NCI-H1105 treated with DMSO at 0.1 percent for 48 hours (cell line): ENCODE data around the gene SETD2.
A peak's percentile ranks its signal among the peaks of the same experiment; 100 is the strongest.
"Not testable (repeated sequence)": the region's sequence is repeated elsewhere in the genome, so short reads cannot be mapped to it uniquely, and the experiment has no call there.

Experiments
- DNase-seq: peaks from one replicate; lab custom pipeline; 2025; lab: John Stamatoyannopoulos, UW

SETD2 gene, protein sequence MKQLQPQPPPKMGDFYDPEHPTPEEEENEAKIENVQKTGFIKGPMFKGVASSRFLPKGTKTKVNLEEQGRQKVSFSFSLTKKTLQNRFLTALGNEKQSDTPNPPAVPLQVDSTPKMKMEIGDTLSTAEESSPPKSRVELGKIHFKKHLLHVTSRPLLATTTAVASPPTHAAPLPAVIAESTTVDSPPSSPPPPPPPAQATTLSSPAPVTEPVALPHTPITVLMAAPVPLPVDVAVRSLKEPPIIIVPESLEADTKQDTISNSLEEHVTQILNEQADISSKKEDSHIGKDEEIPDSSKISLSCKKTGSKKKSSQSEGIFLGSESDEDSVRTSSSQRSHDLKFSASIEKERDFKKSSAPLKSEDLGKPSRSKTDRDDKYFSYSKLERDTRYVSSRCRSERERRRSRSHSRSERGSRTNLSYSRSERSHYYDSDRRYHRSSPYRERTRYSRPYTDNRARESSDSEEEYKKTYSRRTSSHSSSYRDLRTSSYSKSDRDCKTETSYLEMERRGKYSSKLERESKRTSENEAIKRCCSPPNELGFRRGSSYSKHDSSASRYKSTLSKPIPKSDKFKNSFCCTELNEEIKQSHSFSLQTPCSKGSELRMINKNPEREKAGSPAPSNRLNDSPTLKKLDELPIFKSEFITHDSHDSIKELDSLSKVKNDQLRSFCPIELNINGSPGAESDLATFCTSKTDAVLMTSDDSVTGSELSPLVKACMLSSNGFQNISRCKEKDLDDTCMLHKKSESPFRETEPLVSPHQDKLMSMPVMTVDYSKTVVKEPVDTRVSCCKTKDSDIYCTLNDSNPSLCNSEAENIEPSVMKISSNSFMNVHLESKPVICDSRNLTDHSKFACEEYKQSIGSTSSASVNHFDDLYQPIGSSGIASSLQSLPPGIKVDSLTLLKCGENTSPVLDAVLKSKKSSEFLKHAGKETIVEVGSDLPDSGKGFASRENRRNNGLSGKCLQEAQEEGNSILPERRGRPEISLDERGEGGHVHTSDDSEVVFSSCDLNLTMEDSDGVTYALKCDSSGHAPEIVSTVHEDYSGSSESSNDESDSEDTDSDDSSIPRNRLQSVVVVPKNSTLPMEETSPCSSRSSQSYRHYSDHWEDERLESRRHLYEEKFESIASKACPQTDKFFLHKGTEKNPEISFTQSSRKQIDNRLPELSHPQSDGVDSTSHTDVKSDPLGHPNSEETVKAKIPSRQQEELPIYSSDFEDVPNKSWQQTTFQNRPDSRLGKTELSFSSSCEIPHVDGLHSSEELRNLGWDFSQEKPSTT (N-terminal part only)

DNA sequence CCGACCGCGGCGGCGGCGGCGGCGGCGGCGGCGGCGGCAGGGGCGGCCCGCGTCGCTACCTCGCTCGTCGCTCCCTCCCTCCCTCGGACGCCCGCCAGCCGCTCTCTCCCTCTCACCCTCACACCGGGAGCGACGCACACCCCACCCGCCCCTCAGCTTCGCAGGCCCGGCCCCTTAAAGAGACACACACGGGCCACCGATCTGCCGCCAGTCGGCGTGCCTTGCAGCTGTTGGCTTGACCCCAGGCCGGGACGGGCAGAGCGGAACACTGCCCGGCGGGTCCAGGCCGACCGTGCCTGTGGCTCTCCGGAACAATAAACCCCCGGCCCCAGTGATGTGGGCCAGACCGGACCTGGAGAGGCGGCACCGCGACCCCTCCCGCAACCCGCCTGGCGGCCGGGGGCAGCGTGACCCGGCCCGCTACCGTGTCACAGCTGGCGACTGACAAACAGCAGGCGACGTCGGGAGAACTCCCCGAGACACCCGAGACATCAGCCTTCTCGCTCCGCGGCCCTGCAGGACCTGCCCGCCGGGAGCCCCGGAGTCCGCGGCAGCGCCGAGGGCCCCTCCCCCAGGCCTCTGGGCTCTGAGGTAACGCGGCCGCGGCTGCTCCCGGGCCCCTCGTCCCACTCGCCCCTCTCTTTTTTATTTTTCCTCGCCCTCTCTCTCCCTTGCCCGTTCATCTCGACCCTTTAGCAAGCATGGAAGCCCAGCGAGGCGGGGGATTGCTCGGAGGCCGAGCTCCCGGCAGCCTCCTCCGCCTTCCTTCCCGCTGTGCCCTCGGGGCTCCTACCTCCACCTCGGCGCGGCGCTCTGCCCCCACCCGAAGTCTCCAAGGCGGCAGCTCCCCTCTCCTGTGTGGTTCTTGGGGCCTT is at the start of gene SETD2:
SETD2 (minus strand) TSS at position 107 of the 875 bp plus-strand sequence. CDS start 189 bp downstream, outside the sequence.
- DNase-seq, result peak; percentile 72

DNA sequence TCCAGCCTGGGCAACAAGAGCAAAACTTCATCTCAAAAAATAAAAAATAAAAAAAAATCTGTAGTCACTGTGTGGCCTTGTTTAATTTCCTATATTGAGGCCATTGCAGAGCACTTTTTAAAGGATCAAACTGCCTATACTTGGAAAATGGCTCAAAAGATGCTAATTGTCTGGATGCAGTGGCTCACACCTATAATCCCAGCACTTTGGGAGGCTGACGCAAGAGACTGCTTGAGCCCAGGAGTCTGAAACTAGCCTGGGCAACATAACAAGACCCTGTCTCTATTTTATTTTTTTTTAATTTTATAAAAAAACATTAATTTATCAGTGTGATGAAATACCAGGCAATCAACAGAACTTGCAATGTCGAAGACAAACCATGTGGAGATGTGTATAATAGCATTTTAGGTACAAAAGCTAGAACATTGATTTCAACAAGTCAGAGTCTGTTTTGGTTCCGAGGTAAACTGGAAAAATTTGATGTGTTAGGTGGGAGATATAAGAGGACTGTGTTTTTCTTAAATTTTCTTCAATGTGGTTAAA is 47.0 kb upstream of the SETD2 start:
- no peak for DNase-seq

DNA sequence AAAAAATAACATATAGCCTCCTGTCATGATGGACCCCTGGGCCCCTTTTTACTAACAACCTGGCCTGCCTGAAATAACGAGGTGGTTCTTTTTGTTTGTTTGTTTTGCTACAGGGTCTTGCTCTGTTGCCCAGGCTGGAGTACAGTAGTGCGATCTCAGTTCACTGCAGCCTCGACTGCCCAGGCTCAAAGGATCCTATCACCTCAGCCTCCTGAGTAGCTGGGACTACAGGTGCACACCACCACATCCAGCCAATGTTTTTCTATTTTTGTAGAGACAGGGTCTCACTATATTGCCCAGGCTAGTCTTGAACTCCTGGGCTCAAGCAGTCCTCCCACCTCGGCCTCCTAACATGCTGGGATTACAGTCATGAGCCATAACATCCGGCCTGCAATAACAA is 42.1 kb upstream of the SETD2 start:
- not testable (repeated sequence) for DNase-seq

DNA sequence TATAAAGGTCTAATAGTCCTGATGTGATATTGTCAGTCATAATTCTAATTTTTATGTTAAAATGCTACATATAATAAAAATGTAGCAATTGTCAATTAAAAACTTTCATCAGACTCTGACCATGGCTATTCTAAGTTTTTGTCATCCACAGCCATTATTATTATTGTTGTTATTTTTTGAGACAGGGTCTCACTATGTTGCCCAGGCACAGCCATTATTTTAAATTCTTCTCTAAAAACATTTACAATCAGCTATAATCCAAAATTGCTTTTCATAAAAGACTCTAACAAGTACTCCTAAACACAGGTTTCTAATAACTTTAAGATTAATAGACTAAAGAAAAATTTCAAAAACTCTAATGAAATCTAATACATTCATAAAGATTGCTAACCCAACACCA is 41.0 kb upstream of the SETD2 start:
- no peak for DNase-seq

DNA sequence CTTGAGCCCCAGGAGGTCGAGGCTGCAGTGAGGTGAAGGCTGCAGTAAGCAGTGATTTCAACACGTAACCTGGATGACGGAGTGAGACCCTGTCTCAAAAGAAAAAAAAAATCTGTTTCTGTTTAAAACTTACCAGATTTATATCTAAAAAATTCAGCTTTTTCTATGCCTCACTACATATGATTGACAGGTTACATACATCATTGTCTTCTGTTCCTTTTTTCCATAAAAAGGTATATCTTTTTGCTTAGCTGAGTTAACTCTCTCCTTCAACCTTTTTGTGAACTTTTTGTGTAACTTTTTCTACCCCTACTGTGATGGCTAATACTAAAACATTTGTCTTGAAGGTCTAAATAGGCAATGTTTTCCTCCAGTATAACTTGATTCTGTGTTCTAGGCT is 38.6 kb upstream of the SETD2 start:
- no peak for DNase-seq

DNA sequence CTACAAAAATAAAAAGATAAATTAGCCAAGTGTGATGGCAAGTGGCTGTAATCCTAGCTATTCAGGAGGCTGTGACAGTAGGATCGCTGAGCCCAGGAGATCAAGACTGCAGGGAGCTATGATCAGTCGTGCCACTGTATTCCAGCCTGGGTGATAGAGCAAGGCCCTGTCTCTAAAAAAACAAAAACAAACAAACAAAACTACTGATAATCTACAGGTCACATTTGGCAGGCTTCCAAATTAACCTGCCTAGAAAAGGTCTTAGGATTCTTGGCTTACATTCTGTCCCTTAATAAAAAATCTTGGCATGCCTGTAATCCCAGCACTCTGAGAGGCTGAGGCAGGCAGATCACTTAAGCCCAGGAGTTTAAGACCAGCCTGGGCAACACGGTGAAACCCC is 33.4 kb upstream of the SETD2 start:
- no peak for DNase-seq

DNA sequence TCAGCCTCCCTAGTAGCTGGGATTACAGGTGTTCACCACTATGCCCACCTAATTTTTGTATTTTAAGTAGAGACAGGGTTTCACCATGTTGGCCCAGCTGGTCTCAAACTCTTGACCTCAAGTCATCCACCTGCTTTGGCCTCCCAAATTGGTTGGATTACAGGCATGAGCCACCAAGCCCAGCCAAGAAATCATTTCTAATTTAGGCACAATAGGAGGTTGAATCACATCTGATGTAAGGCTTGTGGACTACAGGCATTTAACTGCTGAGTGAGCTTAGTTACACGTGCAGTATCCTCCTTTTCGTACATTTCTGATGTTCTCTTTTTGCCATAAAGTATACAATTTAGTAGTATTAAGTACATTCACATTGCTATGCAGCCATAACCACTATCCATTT is 31.1 kb upstream of the SETD2 start:
- DNase-seq, result no peak

DNA sequence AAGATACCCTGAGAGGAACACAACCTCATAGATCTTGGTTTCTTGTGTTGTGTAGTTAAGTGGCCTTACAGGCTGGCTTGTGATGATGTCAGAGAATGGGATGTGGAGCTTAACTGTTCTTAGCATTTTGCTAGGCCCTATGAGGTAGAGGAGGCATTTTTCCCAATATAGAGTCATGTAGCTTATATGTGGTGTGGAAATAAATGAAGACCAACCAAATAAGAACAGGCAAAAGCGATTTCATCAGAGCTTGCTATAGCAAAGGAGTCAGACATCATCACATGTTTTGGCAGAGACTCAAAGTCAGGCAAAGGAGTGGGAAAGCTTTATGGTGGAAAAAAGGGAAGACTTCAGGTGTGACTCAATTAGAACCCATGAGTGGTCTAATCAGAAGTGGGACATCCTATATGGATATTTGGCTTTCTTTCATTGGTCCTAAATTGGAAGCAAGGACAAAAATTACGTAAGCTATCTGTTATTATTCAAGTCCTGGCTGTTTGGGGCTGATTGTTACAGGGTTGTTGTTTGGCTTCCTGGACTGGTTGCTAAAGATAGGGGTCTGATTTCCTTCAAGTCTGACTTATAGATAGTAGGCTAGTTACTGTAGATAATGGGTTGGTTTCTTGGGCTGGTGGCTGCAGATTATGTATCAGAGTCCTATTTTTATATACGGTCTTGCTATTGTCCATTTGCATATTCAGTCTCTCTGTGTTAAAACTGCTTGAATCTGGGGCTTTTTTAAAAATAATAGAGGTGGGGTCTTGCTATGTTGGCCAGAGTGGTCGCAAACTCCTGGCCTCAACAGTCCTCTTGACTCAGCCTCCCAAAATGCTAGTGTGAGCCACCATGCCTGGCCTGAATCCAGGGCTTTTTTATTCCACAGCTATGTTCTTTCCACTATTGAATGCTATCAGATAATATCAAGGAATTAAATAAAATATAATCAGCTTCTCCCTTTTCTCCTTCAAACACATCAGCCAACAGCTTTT is 30.3 kb upstream of the SETD2 start:
- no peak for DNase-seq

DNA sequence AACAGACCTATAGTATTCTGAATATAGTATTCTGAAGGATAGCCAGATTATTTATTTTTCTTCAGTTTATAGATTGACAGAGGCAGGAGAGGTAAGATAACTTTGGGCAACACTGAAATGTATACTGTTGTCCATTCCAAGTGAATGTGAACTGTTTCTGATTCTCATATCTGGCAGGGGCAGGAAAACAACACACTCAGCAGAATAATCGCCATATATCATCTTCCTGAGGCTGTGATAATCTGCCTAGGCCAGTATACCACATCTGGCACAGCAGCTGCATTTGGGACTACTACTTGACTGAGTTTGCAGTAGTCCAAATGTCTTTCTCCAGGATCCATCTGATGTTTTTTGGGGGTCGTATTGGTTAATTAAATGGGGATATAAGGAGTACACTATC is 22.4 kb upstream of the SETD2 start:
- no peak for DNase-seq

DNA sequence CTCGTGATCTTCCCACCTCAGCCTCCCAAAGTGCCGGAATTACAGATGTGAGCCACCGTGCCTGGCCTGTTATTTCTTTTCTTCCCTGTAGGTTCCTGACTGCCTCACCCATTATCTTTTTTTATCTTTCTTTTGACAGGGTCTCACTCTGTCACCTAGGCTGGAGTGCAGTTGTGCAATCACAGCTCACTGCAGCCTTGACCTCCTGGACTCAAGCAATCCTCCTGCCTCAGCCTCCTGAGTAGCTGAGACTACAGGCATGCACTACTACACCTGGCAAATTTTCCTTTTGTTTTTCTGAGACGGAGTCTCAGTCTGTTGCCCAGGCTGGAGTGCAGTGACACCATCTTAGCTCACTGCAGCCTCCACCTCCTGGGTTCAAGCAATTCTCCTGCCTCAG is 17.8 kb upstream of the SETD2 start:
- DNase-seq, result not testable (repeated sequence)

DNA sequence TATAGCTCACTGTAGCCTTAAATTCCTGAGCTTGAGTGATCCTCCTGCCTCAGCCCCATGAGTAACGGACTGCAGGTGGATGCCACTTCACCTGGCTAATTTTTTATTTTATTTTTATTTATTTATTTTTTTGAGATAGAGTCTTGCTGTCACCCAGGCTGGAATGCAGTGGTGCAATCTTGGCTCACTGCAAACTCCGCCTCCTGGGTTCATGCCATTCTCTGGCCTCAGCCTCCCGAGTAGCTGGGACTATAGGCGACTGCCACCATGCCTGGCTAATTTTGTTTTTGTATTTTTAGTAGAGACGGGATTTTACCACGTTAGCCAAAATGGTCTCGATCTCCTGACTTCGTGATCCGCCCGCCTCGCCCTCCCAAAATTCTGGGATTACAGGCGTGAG is 16.1 kb upstream of the SETD2 start:
- not testable (repeated sequence) for DNase-seq

DNA sequence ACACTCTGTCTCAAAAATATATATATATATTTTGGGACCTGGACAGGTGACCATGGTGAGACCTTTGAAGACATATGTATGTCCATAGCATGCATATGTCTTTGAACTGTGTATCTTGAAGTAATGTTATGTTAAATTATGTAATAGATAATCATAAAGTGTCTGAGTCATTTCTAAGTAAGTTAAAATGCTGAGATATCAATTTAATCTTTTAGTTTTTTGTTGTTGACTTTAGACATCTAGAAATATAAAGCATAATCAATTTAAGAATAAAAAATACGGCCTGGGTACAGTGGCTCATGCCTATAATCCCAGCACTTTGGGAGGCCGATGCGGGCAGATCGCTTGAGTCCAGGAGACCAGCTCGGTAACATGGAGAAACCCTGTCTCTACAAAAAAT is 12.7 kb upstream of the SETD2 start:
- DNase-seq, result no peak

DNA sequence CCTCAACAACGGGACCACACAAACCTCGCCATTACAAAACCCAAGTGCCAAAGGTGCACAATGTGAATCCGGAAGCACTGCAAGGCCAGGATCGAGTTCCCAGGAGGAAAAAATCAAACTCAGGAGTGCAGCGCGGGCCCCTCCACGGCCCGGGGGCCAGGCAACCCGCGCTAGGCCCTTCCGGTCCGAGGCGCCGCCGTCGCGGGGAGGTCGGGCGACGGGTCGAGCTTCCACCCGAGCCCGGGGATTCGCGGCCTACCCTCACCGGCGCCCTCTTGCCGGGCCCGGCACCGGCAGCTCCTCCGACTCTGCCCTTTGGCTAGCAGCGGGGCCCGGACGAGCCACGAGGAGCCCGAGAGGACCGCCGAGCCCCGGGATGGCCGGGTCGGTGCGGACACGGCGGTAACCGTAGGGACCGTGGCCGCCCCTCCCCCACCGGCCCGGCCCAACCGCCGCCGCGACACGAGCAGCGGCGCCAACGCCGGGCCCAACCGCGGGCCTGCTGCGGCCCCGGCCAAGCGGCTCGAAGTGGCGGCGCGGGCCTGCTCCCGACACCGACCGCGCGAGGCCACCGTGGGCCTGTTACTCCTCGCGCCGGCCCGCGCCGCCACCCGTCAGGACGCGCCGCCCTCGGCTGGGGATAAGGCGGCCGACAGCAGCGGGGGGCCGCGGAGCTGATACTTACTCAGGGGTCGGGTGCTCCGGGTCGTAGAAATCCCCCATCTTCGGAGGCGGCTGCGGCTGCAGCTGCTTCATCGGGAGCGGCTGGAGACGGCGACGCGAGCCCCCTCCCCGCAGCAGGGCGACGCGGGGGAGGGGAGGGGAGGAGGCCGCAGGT is 525 bp downstream of the SETD2 start:
- DNase-seq, result no peak

DNA sequence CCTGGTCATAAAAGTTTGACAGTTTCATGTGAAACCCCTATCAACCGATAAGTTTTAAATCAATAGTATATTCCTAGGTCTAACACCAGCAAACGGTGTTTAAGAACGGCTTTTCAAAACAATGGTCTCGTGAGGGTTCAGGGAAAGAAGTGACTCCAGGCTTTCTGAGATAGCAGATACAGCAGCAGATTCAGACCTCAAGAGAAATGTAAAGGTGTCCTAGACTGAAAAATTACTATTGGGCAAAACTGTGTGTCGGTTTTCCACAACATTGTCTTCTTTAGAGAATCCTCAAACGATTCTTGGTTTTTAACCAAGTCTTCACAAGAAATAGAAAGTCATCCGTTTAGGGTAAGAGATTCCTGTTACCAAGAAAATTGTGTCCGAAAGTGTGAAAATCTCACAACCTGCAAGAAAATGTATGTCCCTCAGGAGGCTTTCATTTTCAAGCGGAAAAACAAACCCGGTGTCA is 1.2 kb downstream of the SETD2 start:
- no peak for DNase-seq

DNA sequence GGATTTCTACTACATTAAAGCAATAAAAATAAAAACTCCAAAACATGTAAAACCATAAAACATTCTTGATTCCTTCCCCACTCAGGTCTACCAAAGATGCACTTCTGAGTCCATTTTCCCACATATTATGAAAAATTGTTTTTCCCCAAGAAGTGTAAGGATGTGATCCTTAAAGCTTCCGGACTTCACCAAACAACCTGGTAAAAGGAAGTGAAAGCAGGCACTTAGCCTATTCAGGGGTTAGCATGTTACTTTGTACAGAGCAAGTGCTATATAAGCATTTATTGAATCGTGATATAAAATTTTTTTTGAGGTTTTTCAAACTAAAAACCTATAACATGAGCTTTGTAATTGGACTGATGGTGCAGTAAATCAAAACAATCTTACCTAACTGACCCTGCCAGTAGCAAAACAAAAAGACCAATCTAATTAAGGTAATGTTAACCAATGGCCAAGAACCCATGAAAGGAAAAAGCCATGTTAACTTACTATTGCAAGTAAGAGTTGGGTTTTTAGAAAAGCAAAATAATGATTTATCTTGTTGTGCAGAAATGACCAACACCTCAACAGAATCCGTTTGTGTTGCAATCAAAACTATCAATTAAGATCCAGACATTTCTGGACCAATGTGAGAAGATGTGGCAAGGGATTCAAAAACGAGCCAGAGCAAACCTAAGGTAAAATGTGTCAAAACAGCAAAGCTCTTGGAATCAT is 1.8 kb downstream of the SETD2 start:
- DNase-seq, result no peak

DNA sequence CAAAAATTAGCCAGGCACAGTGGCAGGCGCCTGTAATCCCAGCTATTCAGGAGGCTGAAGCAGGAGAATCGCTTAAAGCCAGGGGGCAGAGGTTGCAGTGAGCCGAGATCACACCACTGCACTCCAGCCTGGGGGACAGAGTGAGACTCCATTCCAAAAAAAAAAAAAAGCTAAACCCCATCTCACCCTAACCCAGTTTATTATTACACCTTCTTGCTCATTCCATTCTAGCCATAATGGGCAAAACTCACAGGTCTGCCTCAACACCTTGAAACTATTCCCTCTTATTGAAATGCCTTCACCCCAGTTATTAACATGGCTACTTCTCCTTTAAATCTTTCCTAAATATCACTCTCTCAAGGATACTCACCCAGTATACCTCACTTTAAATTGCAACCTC is 4.1 kb downstream of the SETD2 start:
- no peak for DNase-seq

DNA sequence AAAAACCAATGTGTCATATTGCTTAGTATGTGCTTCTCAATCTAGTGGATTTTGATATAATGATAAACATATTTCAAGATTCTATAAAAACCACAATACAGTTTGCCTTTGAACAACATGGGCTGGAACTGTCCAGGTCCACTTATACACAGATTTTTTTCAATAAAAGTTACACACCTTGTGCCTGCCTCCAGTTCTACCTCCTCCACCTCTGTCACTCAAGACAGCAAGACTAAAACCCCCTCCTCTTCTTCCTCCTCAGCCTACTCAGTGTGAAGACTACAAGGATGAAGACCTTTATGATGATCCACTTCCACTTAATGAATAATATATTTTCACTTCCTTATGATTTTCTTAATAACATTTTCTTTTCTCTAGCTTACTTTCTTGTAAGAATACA is 5.7 kb downstream of the SETD2 start:
- no peak for DNase-seq

DNA sequence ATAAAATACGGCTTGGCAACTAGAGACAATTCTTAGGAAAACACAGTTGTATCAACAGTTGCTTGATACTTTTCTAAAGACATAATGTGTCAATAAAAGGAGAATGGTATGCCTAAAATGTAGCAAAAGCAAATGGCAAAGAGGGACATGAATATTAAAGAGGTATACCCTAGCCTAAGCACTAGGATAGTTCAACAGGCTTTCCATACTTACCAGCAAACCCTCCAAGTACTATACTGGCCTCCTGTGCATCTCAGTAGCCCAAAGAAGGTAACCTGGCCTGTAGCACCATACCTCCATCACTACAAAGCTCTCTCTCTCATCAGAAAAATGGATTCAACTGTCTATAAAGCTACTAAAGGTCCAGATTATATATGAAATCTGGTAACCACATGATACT is 7.5 kb downstream of the SETD2 start:
- no peak for DNase-seq
